ENCODE results near the gene RBPJ.

DNA sequence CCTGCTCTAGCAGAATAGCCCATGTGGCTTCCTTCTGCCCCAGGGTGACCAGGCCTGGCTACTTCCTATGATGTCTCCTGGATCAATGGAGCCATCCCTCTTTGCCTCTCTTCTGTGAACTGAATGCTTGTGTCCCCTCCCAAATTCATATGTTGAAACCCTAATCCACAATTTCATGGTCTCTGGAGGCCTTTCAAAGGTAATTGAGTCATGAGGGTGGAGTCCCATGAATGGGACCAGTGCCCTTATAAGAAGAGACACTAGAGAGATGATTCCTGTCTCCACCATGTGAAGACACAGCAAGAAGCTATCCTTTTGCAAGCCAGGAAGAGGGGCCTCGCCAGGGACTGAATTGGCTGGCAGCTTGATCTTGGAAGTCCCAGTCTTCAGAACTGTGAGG lies 151.1 kb downstream of the RBPJ start:
- TF ChIP-seq, protein P1, sequence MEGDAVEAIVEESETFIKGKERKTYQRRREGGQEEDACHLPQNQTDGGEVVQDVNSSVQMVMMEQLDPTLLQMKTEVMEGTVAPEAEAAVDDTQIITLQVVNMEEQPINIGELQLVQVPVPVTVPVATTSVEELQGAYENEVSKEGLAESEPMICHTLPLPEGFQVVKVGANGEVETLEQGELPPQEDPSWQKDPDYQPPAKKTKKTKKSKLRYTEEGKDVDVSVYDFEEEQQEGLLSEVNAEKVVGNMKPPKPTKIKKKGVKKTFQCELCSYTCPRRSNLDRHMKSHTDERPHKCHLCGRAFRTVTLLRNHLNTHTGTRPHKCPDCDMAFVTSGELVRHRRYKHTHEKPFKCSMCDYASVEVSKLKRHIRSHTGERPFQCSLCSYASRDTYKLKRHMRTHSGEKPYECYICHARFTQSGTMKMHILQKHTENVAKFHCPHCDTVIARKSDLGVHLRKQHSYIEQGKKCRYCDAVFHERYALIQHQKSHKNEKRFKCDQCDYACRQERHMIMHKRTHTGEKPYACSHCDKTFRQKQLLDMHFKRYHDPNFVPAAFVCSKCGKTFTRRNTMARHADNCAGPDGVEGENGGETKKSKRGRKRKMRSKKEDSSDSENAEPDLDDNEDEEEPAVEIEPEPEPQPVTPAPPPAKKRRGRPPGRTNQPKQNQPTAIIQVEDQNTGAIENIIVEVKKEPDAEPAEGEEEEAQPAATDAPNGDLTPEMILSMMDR (IDR thresholded peaks at IDR 0.05) = no peak
- no peak for TF ChIP-seq EZH2phosphoT487 (IDR thresholded peaks at IDR 0.05)
- no peak for TF ChIP-seq EZH2 (IDR thresholded peaks at IDR 0.05)
